HG03025 (cell line): ENCODE results near the gene TELO2.
"Not testable (repeated sequence)": the region's sequence is repeated elsewhere in the genome, so short reads cannot be mapped to it uniquely, and the experiment has no call there.

Experiments used
- ATAC-seq: cut with Tn5 transposase; IDR thresholded peaks from one replicate; pipeline ENCODE4 v1.9.1; 2021; ENCODE audit warnings: mild to moderate bottlenecking, moderate library complexity; ENCODE audit not compliant: unreplicated experiment, low FRiP score

The TELO2 gene

DNA sequence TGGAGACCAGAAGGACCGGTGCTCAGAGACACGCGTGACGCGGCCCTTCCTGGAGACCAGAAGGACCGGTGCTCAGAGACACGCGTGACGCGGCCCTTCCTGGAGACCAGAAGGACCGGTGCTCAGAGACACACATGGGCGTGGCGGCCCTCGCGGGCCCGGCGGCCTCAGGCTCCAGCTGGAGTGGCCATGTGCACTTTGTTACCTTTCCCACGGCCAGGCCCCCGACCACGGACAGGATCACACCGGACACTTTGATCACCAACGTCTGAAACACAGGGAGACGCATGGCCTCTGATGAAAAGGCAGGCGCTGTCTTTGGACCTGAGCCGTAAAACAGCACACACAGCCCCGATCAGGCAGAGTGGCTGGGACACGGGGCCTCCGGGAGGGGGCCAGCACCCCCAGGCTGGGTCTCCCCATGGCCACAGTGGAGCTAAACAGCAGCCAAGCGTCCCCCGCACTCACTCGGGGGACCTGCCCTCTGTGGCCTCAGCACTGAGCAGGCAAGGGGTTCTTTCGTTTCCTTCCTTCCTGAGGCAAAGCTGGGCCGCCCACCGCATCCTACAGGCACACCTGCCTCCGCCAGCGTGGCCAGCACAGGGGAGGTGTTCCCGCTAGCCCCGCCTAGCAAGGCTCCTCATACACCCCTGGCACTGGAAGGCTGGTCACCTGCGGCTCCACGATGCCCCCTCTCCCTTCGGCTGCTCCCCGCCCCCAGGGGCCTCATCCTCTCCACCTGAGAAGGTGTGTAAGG, 35.5 kb upstream of the TELO2 start:
- no peak for ATAC-seq

DNA sequence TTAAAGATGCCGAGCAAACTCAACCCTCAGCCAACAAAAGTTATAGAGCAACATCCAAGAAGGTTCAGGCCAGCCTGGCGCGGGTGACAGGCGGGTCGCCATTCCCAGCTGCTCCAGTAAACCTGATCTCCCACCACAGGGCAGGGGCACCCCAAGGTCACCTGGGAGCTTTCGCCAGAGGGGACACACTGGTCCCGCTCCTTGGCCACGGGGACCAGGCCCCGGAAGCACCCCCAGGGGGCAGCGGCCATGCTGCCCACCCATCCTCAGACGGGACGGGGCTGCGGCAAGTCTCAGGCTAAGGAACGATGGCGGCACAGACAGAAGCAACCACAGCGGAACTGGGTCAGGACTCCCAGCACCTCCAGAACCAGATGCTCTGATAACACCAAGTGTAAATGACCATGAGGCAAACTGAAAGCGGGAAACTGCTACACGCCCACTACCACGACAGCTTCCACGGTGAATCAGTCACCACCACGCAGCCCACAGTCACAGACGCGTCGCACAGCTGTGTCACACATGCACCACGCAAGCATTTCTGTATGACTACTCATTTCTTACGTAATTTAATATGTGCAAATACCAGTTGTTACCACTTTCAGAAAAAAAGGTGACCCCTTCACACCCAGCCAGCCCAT, 34.7 kb upstream of the TELO2 start:
- ATAC-seq: no peak

DNA sequence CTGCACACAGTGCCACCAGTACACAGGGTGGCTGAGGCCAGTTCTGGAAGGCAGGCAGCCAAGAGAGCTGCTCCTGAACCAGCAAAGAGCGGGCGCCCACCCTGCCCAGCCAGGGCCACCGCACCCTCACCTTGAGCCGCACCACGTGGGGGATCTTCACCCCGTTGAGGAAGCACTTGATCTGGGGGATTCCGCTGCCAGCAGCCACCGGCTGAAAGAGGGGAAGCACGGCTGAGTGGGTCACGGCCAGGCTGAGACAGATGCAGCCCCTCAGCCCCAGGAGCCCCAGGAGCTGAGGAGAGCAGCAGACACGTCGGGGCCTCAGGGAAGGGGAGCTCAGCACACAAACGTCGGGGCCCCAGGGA, 34.2 kb upstream of the TELO2 start:
- no peak for ATAC-seq

DNA sequence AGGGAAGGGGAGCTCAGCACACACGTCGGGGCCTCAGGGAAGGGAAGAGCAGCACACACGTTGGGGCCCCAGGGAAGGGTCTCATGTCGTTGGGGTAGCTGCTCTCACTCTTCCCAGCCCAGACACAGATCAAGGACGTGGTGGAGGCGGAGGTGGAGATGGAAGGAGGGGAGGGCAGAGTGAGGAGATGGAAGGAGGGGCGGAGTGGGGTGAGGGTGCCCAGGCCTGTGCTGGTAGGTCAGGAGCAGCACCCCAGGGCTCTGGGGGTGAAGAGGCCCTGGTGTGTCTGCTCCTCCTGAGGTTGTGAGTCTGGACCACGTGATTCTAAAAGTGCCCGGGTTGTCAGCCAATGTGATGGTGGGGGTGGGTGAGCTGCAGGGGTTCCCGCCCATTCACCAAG, 33.2 kb upstream of the TELO2 start:
- no peak for ATAC-seq

DNA sequence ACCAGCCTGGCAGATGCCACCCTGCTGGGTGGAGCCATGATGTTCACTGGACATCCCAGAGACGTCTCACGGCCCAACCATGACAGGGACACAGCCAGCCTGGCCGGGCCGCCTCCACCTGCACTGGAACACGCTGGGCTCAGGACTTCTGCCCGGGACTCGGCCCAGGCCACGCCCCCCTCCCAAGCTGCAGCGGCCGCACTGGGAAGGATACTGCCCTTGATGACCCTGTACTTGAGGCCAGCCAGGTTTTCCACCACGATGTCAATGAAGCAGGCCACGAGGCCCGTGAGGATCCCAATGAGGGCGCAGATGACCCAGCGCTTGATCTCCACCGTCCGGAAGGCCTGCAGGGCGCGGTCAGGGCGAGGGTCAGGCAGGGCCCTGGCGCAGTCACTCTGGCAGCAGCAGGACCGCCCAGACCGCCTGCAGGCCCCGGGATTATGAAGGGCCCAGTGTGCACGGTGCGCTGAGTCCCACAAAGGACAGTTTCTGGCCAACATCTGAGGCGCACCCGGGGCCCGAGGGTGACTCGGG, 32.5 kb upstream of the TELO2 start:
- no peak for ATAC-seq

DNA sequence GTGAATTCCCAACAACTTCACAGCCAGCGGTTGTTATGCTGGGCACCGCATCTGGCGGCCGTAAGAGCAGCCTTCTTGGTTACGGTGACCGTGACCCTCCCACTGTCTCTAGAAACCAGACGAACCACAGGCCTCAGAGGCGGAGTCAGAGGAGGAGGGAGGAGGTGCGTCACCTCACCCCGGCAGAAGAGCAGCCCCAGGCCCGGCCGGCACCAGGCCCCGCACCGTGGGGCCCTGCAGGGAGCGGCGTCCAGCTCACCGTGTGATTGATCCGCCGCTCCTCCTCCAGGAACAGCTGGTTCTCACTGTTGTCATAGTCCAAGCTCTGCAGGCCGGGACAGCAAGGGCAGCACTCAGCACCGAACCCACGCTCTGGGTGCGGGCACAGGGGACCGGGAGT, 32.0 kb upstream of the TELO2 start:
- ATAC-seq: no peak

DNA sequence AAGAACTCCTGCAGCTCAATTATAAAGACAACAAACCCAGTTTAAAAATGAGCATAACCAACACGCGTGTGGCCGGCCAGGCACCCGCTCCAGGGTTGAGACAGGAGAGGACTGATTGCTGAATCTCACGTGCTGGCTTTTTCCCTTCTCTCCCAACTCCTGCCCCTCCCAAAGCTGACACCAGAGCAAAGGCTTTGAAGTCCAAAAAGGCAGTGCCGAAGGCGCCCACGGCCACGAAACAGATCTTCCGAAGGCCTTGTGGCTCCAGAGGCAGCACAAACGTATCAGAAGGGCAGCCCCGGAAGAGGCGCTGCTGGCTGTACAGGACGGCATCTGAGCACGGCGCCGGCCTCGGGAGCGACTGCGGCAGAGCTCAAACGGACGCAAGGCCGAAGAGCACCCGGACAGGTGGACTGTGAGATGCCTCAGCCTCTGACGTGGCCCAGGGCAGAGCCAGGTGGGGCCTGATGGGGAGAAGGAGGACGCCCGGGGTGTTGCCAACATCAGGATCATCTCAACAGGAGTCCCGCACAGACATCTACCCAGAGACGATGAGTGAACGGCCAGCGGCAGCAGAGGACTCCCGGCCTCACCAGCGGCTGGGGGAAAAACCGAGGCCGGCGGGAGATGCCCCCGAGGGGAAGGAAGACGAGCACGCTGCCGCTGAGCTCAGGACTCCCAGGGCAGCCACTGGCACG, 28.8 kb upstream of the TELO2 start:
- ATAC-seq: no peak

DNA sequence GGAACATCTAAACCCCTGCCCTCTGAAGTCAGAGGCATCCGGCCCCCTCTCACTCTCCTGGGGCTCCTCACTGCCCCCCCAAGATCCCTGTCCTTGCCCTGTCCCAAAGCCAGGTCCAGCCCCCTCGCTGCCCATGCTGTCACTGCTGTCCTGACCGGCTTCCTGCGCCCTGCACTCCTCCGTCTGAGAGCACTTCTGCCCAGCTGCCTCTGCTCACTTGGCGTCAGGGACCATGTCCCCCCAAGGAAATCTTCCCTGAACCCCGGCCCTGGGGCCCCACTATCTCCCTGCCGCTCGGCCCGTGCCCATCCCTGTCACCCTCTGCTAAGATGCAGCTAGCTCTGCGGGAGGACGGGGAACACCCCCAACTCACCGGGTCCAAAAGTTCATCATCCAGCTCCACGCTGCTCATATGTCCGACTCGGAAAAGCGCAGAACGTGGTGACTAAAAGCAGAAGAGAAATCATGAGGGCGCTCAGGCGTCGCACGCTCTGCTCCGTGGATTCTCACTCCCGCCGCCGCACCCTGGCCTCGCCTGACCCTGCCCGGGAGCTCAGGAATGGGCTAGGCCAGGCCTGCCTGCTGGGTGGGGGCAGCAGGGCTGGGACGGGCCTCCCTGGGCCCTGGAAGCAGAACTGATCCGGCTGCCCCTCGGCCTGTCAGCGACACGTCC, 28.1 kb upstream of the TELO2 start:
- no peak for ATAC-seq

DNA sequence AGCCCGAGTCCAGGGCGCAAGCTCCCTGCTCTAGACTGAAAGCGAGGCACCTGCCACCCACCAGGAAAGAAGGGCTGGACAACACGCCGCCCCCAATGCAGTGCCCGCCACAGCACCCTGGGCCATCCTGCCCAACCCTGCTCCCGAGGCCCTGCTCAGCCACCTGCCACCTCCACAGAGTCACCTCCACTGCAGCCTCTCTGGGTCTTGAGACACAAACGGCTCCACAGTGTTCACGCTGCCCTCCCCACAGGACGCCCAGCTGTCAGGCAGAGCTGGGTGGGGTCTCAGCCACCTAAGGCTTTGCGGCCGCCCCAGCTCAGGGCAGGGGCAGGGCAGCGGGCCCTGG, 27.6 kb upstream of the TELO2 start:
- no peak for ATAC-seq

DNA sequence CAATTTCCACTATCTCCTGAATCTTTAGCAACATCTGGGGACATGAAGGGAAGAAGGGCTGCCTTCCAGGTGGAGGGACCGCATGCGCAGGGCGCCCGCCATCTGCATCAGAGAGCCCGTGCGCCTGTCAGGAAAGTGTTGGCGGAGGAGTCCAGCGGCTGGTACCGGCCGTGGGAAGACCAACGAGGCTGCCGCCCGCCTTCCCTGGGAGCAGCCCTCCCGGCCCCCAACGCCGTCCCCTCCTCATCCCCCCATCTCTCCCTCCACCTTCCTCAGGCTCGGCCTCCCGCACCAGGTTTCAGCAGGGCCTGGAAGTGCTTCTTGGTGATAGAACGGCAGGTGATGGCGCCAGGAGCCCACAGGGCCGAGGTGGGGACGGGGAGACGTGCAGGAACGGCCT, 27.1 kb upstream of the TELO2 start:
- ATAC-seq: no peak

DNA sequence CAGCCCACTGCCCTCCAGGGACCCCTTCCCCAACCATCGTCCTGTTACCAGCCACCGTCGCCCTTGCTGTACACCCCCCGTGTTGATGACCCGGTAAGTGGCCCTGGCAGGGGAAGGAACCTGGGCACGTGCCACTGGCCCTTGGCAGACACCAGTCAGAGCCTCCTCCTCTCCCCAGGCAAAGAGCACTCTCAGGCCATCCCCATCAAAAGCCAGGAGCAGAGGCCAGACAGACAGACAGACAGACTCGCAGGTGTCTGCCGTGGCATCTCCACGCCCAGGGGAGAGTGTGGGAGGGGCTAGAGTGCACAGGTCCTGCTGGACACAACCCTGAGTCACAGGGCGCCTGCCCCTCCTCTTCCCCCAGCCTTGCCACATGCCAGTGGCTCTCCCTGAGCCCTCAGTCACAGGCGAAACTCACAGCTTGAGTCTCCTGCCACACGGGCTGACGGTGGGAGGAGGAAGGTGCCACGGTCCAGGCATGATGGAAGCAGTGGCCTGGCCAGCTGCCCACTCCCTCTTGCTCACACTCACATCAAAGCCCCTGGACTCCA, 26.1 kb upstream of the TELO2 start:
- no peak for ATAC-seq

DNA sequence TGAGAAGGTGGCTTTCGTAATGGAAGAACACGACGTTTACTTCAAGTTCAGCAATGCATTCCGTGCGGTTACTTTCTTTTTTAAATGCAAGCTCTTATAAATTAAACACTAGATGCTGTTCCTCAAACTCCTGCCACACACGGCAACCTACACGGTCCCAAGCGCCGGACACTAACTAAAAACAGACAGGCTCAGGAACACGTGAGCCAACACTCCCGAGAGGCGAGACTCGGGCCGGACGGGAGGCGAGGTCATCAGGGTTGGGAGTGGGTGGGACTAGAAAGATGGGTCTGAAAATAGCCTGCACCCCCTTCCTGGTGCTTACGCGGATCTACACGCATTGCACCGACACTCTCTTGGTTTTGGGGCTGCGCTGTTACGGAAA, 24.7 kb upstream of the TELO2 start:
- no peak for ATAC-seq

DNA sequence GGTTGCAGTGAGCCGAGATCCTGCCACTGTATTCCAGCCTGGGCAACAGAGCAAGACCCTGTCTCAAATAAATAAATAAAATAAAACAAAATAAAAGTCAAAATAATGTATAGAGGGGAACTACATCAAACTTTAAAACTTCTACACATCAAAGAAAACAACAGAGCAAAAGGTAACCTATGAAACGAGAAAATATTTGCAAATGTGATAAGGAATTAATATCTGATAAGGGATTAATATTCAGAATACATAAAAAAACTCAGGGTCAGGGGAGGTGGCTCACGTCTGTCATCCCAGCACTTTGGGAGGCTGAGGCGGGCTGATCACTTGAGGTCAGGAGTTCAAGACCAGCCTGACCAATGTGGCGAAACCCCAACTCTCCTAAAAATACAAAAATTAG, 24.0 kb upstream of the TELO2 start:
- ATAC-seq: not testable (repeated sequence)

DNA sequence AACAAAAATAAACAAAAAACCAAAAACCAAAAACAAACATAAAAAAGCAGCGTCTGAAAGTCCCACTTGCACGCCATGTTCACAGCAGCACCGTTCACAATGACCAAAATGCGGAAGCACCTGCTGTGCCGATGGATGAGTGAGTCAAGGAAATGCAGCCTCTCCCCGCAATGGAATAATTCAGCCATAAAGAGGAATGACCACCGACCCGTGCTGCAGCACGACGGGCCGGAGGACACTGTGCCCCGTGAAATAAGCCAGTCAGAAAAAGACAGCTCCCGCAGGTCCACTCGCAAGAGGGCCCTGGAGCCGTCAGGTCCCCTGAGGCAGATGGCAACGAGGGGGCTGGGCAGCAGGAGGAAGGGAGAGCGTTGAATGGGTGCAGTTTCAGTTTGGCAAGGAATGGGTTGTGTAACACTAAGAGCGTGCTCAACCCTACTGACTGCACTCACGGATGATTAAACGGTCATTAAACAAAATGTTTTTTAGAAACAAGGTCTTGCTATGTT, 23.4 kb upstream of the TELO2 start:
- no peak for ATAC-seq

DNA sequence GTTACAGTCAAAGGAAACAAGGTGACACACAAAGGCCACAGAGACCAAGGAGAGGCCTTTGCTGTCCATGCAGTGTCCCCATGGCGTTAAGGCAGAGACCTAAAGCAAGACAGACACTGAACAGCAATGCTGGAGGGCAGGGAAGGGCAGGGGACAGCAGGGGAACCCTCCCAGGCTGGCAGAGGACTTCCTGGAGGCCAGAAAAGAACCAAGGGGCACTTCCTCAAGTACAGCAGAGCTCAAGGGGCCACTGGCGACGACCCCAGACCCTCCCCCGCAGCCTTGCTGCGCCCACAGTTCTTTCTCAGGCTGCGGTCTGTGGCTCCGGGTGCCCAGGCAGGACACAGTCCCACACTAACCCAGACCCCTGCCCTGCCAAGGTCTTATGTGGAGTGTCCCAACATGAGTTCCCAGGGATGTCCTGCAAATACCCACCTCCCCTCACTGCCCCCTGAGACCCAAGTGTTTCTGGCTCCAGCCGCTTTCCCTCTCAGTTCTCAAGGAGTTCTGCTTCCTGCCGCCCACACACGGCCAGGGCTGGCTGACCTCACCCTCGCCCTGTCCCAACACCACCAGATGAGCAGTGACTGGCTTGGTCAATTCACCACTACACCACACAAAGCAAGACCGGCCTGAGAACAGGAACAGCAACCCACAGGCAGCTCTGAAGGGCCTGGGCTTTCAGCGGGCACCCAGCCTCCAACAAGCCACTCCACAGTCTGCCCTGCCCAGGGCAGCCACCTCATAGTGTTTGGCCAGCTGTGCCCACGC, 22.5 kb upstream of the TELO2 start:
- no peak for ATAC-seq

DNA sequence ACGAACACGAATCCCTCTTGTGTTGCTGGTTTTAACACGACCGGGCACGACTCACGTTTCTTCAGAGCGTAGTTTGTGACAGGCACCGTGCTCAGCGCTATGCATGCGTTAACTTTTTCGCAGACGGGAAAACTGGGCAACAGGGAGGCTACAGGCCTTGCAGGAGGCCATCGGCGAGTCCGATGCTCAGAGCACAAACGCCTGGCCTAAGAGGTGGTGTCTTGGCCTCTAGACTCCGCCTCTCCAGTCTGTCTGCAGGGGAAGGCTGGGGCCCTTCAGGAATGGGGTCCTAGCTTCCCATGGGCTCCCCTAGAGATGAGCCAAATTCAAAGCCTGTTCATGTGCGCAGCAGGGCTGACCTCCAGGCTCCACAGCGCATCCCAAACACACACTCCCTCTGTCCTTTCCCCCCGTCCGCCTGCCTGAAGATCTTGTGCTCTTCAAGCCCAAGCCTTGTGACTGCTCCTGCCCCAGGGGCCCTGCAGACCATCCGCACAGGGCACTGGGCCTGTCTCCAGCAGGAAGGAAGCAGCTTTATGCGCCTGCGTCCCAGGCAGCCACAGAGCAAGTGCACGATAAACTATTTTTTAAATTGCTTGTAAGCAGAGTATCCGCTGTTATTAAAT, 21.5 kb upstream of the TELO2 start:
- ATAC-seq: no peak

DNA sequence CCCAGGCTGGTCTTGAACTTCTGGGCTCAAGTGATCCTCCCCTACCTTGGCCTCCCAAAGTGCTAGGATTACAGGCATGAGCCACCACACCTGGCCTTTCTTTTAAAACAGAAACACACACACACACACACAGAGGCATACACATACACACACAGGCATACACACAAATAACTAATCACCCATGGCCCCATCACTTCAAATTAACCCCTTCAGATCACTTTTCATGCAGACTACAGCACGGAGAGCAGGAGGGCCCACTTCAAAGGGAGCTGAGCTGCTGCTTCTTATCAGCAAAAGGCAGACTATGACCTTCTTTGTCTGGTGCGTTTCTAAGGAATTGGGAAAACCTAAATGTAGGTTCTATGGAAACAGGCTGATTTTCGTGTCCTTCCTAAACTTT, 20.2 kb upstream of the TELO2 start:
- ATAC-seq: no peak

DNA sequence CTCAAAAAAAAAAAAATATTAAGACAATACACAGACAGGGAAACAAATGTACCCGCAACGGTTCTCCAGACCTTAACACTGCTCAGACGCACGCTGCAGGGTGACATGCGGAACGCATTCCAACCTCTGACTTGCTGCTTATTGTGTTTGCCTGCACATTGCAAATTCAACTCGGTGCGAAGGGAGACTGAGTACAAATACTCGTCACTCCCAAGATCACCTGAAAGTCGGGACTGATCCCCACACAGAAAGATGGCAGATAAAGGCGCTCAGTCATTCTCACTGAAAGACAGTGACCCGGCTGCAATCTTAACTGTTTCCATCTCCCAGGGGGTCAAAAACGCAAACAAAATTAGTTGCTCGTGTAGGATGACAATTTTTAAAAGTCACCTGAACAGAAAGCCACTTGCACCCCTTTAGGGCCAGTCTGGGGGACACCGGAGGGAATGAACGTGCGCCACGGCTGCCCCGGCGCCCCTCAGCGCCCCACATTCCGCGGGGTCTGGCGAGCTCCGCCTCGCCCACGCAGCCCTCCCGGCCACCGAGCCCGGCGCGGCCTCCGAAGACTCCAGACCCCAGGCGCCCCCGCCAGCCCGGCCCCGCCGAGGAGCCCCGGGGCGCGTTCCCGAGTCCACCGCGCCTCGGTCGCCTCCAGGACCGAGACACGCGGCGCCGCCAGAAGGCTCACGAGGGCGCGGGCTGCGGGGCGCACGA, 18.9 kb upstream of the TELO2 start:
- peak; percentile 8 for ATAC-seq
